ENCODE results near the gene CLCN7.

Gene CLCN7

GRCh38 chr16:1460602-1461138 is 14.2 kb downstream of the CLCN7 start:
- no peak for DNase-seq

- no peak for DNase-seq
Measured at GRCh38 chr16:1459967-1460366, 14.9 kb downstream of the CLCN7 start.

- DNase-seq, result no peak
Measured at GRCh38 chr16:1458977-1459341, 15.9 kb downstream of the CLCN7 start.

GRCh38 chr16:1458336-1458976 is 16.4 kb downstream of the CLCN7 start:
- no peak for DNase-seq

- no peak for DNase-seq
Measured at GRCh38 chr16:1457489-1458245, 17.2 kb downstream of the CLCN7 start.

- no peak for DNase-seq
Measured at GRCh38 chr16:1456951-1457350, 17.9 kb downstream of the CLCN7 start.

GRCh38 chr16:1455190-1456171 is 19.3 kb downstream of the CLCN7 start:
- DNase-seq, result no peak

GRCh38 chr16:1454561-1454960 is 20.3 kb downstream of the CLCN7 start:
- DNase-seq, result no peak

GRCh38 chr16:1453316-1453715 is 21.5 kb downstream of the CLCN7 start:
- no peak for DNase-seq

- DNase-seq, result no peak
Measured at GRCh38 chr16:1452530-1452929, 22.3 kb downstream of the CLCN7 start.

GRCh38 chr16:1451702-1452392 is 23.0 kb downstream of the CLCN7 start:
- DNase-seq, result no peak

GRCh38 chr16:1450841-1451240 is 24.0 kb downstream of the CLCN7 start:
- no peak for DNase-seq

- DNase-seq, result no peak
Measured at GRCh38 chr16:1450218-1450617, 24.6 kb downstream of the CLCN7 start.

- no peak for DNase-seq
Measured at GRCh38 chr16:1449201-1449788, 25.5 kb downstream of the CLCN7 start.

GRCh38 chr16:1448536-1449116 is 26.2 kb downstream of the CLCN7 start:
- no peak for DNase-seq

- DNase-seq, result no peak
Measured at GRCh38 chr16:1447965-1448364, 26.9 kb downstream of the CLCN7 start.

GRCh38 chr16:1446296-1447080 is 28.3 kb downstream of the CLCN7 start:
- DNase-seq, result no peak

GRCh38 chr16:1445518-1446203 is 29.2 kb downstream of the CLCN7 start:
- DNase-seq, result no peak

GRCh38 chr16:1444730-1445517 is 29.9 kb downstream of the CLCN7 start:
- no peak for DNase-seq

Measured in NCI-H1105 treated with DMSO at 0.1 percent for 48 hours (cell line).